ENCODE measurements around the gene EPHB6.

The EPHB6 gene

DNA sequence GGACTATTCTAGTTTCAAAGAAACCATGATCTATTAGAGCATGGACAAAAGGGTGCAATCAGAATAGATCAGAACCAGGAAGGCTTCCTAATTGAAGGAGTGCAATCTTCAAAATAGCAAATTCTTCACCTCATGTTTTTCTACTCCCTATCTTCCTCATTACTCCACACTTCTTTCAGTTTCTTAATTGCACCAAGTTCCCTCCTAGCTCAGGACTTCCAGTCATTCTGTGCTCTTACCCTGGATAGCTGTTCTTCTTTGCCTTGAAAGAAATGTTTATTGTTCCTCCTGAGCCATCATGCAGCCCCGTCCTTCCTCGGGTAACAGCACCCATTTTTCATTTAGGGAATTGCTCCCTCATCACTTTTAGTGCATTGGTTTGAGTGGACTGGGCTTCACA lies 55.6 kb downstream of the EPHB6 start:
- no peak overlapping the region for H3K4me3 ChIP-seq (ENCODE audit: low read depth, low read length)
- no peak for DNase-seq
- TF ChIP-seq, protein P1, sequence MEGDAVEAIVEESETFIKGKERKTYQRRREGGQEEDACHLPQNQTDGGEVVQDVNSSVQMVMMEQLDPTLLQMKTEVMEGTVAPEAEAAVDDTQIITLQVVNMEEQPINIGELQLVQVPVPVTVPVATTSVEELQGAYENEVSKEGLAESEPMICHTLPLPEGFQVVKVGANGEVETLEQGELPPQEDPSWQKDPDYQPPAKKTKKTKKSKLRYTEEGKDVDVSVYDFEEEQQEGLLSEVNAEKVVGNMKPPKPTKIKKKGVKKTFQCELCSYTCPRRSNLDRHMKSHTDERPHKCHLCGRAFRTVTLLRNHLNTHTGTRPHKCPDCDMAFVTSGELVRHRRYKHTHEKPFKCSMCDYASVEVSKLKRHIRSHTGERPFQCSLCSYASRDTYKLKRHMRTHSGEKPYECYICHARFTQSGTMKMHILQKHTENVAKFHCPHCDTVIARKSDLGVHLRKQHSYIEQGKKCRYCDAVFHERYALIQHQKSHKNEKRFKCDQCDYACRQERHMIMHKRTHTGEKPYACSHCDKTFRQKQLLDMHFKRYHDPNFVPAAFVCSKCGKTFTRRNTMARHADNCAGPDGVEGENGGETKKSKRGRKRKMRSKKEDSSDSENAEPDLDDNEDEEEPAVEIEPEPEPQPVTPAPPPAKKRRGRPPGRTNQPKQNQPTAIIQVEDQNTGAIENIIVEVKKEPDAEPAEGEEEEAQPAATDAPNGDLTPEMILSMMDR (IDR thresholded peaks at IDR 0.05; ENCODE audit: low read depth, low read length), result no peak
- no peaks in the 10 kb centered on the region for H3K4me1 ChIP-seq
- no peaks in the 10 kb centered on the region; the same call in none of the 2 replicates for H3K9me3 ChIP-seq
- no peaks in the 10 kb centered on the region for H3K27me3 ChIP-seq
- no peaks in the 10 kb centered on the region for H3K36me3 ChIP-seq

DNA sequence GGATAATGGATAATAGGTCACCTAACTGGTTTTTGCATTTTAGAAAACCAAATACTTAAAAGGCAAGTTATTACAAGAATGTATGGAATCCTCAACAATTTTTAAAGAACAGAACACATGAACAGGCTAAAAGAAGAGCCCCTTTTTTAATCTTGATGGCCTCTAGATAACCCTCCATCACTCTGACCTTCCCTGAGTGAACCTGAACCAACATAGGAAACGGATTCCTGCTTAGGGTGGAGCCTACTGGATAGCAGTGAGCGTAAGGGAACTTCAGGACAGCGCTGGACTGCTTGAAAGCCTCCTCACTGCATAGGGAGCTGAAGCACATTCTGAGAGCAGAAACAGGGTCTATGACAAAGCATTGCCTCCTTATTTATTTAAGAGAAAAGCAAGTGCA lies 58.2 kb downstream of the EPHB6 start:
- no peak overlapping the region for H3K4me3 ChIP-seq (ENCODE audit: low read depth, low read length)
- no peaks in the 10 kb centered on the region for H3K4me1 ChIP-seq
- H3K27me3 ChIP-seq, result no peaks in the 10 kb centered on the region
- no peak for DNase-seq
- TF ChIP-seq, protein P1 (IDR thresholded peaks at IDR 0.05; ENCODE audit: low read depth, low read length), result no peak
- no peaks in the 10 kb centered on the region for H3K36me3 ChIP-seq
- no peaks in the 10 kb centered on the region; the same call in 1 of the 2 replicates for H3K9me3 ChIP-seq

DNA sequence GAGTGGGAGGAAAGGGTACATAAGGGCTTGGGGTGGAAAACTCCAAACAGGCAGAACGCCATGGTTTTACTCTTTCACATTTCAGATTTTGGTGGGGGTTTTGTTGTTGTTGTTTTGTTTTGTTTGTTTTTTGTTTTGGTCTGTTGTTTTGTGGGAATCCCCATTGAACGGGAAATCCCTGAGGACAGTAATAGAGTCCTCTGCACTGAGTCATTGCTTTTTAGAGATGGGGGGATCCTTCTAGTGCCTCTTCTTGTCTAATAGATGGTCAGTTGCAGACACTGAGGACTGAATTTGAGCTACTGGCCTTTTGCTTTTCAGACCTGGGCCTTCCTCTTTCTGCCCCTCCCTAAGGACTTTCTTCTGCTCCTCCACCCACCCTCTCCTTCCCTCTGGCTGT lies 58.7 kb downstream of the EPHB6 start:
- no peak for DNase-seq
- Histone ChIP-seq H3K4me3 (ENCODE audit: low read depth, low read length) (no peak overlapping the region), H3K27me3 (no peaks in the 10 kb centered on the region), H3K4me1 (no peaks in the 10 kb centered on the region), H3K9me3 (no peaks in the 10 kb centered on the region; the same call in 1 of the 2 replicates), H3K36me3 (no peaks in the 10 kb centered on the region)
- TF ChIP-seq, protein P1 (IDR thresholded peaks at IDR 0.05; ENCODE audit: low read depth, low read length), result no peak

DNA sequence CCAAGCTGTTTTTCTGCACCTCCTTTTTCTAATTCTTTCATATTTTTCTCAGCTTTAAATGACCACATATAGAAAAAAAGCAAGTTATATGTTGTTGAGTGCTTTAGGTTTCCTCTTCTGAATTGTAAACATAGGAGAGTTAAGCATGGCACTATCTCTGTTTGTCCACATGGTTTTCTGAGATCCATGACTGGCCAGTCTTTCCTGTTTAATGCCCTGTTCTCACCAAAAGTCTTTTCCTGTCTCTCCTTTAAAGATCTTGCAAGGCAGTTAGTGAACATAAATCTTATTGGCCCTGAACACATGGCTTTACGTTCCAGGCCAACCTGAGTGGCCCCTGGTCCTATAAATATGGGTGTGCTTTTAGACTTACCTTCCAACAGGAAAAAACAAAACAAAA lies 59.2 kb downstream of the EPHB6 start:
- TF ChIP-seq, protein P1 (IDR thresholded peaks at IDR 0.05; ENCODE audit: low read depth, low read length), result no peak
- H3K36me3 ChIP-seq, result no peaks in the 10 kb centered on the region
- no peak for DNase-seq
- H3K27me3 ChIP-seq, result no peaks in the 10 kb centered on the region
- no peak overlapping the region for H3K4me3 ChIP-seq (ENCODE audit: low read depth, low read length)
- H3K9me3 ChIP-seq, result no peaks in the 10 kb centered on the region
- H3K4me1 ChIP-seq, result no peaks in the 10 kb centered on the region

DNA sequence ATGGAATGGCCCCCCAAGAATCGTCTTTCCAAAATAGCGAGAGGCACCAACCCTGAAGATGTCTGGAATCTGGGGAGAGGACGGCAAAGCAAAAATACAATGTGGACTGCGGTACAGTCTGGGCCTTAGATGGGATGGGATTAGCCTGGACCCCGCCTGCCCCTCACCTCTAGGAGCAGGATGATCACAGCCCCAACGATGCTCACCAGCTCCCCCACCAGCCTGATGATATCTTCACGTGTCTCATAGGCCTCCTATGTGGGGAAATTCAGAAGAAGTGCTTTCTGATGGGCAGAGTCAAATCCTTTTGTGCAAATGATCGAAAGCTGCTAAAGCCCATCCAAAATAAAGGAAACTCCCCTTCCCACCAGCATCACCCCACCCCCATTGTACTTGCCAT lies 60.4 kb downstream of the EPHB6 start:
- Histone ChIP-seq H3K4me1 (no peaks in the 10 kb centered on the region), H3K27me3 (no peaks in the 10 kb centered on the region), H3K9me3 (no peaks in the 10 kb centered on the region), H3K36me3 (no peaks in the 10 kb centered on the region), H3K4me3 (ENCODE audit: low read depth, low read length) (no peak overlapping the region)
- TF ChIP-seq, protein P1 (IDR thresholded peaks at IDR 0.05; ENCODE audit: low read depth, low read length), result no peak
- no peak for DNase-seq

DNA sequence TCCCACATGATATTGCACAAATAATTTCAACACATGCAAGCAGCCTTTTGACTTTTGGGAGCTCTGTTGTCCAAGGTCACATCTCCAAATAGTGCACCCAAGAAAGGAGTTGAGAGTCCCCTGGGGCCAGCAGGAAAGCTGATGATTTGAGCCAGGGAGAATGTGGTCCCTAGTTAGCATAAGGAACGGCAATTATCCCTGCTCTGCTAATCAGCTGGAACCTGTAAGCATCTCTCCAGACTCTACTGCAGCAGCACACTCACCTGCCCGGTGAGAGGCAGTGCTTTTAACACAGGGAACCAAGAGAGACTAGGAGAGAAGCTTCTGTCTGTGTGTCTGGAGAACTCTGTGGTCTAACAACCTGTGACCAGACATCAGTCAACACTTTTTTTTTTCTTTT lies 61.6 kb downstream of the EPHB6 start:
- H3K27me3 ChIP-seq, result no peaks in the 10 kb centered on the region

More for the DNA sequence above, 61.6 kb downstream of the EPHB6 start:
- DNase-seq, result no peak
- Histone ChIP-seq H3K4me1 (no peaks in the 10 kb centered on the region), H3K4me3 (ENCODE audit: low read depth, low read length) (no peak overlapping the region), H3K36me3 (no peaks in the 10 kb centered on the region), H3K9me3 (no peaks in the 10 kb centered on the region)
- TF ChIP-seq, protein P1 (IDR thresholded peaks at IDR 0.05; ENCODE audit: low read depth, low read length), result no peak

Data from BE2C (cell line).